GM12878 (cell line): ENCODE measurements around the gene CARS2. TPM values are rescaled to one million over a fixed set of nuclear protein-coding genes. Genes with fewer than 3 reads are reported as not detected.

ENCODE experiments used
- BCL11A ChIP-seq: IDR thresholded peaks from 2 replicates; pipeline ENCODE4 v1.6.1; 2011; ENCODE audit warnings: low read depth, low read length
- CBX3 ChIP-seq: fragments of 200-600 bp; sonication (generic); IDR thresholded peaks from 2 replicates; pipeline ENCODE4 v1.6.1; 2016; ENCODE audit warnings: low read depth, borderline replicate concordance
- CREM ChIP-seq: IDR thresholded peaks from 2 replicates; pipeline ENCODE4 v1.6.1; 2014; ENCODE audit warnings: antibody characterized with exemption, low read depth
- EGR1 ChIP-seq, 2 experiments: IDR thresholded peaks; 1 replicate in 1 of 2; 2 replicates in 1 of 2; pipeline ENCODE4 v1.6.1; 2011 to 2012; ENCODE audit warnings: low read depth in 2 of 2, low read length in 2 of 2, borderline replicate concordance in 1 of 2, mild to moderate bottlenecking in 1 of 2, moderate library complexity in 1 of 2
- HCFC1 ChIP-seq: fragments of 150-350 bp; IDR thresholded peaks from 2 replicates; pipeline ENCODE4 v1.6.1; 2014; ENCODE audit warnings: low read length
- JUNB ChIP-seq: IDR thresholded peaks from 2 replicates; pipeline ENCODE4 v1.6.1; 2016; ENCODE audit warnings: antibody characterized with exemption, mild to moderate bottlenecking
- NFIC ChIP-seq: IDR thresholded peaks from 2 replicates; pipeline ENCODE4 v1.6.1; 2012; ENCODE audit warnings: low read depth, mild to moderate bottlenecking, inconsistent platforms, low read length, moderate library complexity
- SP1 ChIP-seq: IDR thresholded peaks from one replicate; pipeline ENCODE4 v1.6.1; 2011; ENCODE audit warnings: low read depth, low read length
- polyA plus RNA-seq, 11 experiments: library from polyadenylated mRNA; depleted of rRNA in 4 of 11; unstranded in 6 of 11; stranded (reverse) in 5 of 11; fragments of >200 nt; fragmentation: Nextera tagmentation in 4 of 11; fragmentation: Illumina TruSeq in 1 of 11; extraction: Ambion mirVana in 4 of 11; extraction: Trizol in 1 of 11; gene quantifications; 1 replicate in 1 of 11; 2 replicates in 10 of 11; pipeline versions ENCODE4 v1.2.1 to v1.2.3, GENCODE V29; 2011 to 2016; ENCODE audit warnings: inconsistent platforms in 2 of 11, missing spikeins in 2 of 11, low read depth in 1 of 11
- total RNA-seq, 4 experiments: library from RNA; depleted of rRNA in 3 of 4; stranded (reverse); fragments of >200 nt in 3 of 4; fragmentation: Illumina TruSeq in 1 of 4; extraction: Trizol in 1 of 4; gene quantifications; 2 replicates each; pipeline versions ENCODE4 v1.2.1 to v1.2.3, GENCODE V29; 2013 to 2021
- TF ChIP-seq, protein P1 (sequence below): IDR thresholded peaks from 2 replicates; pipeline ENCODE4 v1.6.1; 2012; ENCODE audit warnings: improper control_type of control experiment, low read depth, low read length; ENCODE audit not compliant: insufficient replicate concordance
- TF ChIP-seq, protein P2 (sequence below): IDR thresholded peaks from 2 replicates; pipeline ENCODE4 v1.6.1; 2012; ENCODE audit warnings: low read depth, low read length, improper control_type of control experiment
- TF ChIP-seq, protein P3 (sequence below): fragments of 450-650 bp; conservative IDR thresholded peaks from 2 replicates; pipeline ENCODE4 v1.6.1; 2017; ENCODE audit warnings: mild to moderate bottlenecking, moderate library complexity

Gene CARS2
- total and polyA plus RNA-seq, 10 of the 15 experiments (the other 5 are each of a cell fraction or from before 2014, with no cell fraction given), result 4.2 to 101 (median 61.5) TPM

DNA sequence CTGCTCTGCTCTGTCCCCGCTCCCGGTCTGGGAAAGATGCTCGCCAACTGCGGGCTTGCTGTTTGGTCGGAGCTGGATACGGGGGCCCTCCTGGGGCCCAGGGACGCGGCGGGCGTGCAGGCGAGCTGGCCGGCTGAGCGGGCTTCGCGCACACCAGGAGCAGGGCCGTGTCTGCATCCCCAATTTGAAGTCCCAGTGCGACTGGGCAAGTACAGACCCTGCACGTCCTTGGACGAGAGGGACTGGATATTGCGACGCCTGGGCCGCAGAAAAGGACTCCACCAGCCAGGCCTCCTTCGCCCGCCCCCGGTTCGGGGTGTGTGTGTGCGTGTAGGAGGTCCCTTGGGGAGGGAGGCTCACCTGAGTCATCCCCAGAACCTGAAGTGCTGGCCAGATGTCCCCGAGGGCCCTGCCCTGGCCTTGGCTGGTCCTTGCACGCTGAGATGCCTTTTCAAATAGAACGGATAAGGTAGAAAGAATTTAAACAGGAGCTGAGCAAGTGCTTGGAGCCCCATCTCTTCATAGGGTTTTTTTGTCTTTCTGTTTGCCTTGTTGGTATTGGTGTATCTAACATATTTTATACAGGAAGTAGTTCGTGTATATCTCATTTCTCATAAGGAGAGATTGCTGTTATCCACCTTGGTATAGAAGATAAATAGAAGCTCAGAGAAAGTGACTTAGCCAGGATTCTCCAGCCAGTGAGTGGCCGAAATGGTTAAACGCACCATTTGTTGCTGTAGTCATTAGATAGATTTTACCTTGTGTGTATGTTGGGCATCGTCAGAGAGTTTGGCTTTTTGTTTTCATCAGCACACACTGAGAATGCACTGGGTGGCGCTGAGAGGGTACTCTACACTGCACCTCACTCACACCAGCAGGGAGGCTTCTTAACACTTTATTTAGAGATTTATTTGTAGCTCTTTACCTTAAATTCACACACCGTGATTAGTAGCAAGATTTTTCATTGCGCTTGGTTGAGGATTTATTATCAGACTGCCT, 89.5 kb downstream of the CARS2 start (continued):
- TF ChIP-seq HCFC1 (no peak), EGR1 (IDR thresholded peaks at IDR 0.05; ENCODE audit: borderline replicate concordance in 1 of 2, low read depth in 2 of 2, low read length in 2 of 2) (peak in 1 of 2 experiments; percentile 89; a peak in 2 of 3 replicates), CBX3 (no peak), CREM (peak; percentile 51; the same call in 1 of the 2 replicates), BCL11A (peak; percentile 63; the same call in 1 of the 2 replicates), JUNB (peak; percentile 59; the same call in 1 of the 2 replicates), SP1 (no peak), NFIC (no peak)
- TF ChIP-seq, protein P1, sequence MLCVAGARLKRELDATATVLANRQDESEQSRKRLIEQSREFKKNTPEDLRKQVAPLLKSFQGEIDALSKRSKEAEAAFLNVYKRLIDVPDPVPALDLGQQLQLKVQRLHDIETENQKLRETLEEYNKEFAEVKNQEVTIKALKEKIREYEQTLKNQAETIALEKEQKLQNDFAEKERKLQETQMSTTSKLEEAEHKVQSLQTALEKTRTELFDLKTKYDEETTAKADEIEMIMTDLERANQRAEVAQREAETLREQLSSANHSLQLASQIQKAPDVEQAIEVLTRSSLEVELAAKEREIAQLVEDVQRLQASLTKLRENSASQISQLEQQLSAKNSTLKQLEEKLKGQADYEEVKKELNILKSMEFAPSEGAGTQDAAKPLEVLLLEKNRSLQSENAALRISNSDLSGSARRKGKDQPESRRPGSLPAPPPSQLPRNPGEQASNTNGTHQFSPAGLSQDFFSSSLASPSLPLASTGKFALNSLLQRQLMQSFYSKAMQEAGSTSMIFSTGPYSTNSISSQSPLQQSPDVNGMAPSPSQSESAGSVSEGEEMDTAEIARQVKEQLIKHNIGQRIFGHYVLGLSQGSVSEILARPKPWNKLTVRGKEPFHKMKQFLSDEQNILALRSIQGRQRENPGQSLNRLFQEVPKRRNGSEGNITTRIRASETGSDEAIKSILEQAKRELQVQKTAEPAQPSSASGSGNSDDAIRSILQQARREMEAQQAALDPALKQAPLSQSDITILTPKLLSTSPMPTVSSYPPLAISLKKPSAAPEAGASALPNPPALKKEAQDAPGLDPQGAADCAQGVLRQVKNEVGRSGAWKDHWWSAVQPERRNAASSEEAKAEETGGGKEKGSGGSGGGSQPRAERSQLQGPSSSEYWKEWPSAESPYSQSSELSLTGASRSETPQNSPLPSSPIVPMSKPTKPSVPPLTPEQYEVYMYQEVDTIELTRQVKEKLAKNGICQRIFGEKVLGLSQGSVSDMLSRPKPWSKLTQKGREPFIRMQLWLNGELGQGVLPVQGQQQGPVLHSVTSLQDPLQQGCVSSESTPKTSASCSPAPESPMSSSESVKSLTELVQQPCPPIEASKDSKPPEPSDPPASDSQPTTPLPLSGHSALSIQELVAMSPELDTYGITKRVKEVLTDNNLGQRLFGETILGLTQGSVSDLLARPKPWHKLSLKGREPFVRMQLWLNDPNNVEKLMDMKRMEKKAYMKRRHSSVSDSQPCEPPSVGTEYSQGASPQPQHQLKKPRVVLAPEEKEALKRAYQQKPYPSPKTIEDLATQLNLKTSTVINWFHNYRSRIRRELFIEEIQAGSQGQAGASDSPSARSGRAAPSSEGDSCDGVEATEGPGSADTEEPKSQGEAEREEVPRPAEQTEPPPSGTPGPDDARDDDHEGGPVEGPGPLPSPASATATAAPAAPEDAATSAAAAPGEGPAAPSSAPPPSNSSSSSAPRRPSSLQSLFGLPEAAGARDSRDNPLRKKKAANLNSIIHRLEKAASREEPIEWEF, result no peak
- TF ChIP-seq, protein P2, sequence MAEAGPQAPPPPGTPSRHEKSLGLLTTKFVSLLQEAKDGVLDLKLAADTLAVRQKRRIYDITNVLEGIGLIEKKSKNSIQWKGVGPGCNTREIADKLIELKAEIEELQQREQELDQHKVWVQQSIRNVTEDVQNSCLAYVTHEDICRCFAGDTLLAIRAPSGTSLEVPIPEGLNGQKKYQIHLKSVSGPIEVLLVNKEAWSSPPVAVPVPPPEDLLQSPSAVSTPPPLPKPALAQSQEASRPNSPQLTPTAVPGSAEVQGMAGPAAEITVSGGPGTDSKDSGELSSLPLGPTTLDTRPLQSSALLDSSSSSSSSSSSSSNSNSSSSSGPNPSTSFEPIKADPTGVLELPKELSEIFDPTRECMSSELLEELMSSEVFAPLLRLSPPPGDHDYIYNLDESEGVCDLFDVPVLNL, result no peak
- TF ChIP-seq, protein P3, sequence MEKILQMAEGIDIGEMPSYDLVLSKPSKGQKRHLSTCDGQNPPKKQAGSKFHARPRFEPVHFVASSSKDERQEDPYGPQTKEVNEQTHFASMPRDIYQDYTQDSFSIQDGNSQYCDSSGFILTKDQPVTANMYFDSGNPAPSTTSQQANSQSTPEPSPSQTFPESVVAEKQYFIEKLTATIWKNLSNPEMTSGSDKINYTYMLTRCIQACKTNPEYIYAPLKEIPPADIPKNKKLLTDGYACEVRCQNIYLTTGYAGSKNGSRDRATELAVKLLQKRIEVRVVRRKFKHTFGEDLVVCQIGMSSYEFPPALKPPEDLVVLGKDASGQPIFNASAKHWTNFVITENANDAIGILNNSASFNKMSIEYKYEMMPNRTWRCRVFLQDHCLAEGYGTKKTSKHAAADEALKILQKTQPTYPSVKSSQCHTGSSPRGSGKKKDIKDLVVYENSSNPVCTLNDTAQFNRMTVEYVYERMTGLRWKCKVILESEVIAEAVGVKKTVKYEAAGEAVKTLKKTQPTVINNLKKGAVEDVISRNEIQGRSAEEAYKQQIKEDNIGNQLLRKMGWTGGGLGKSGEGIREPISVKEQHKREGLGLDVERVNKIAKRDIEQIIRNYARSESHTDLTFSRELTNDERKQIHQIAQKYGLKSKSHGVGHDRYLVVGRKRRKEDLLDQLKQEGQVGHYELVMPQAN, result no peak; the same call in 1 of the 2 replicates
- TF ChIP-seq, all 136 proteins: peak for 26
